HL-60 (cell line): ENCODE measurements around the gene ADAMTS4.

Source experiments
- CTCF ChIP-seq: IDR thresholded peaks from one replicate; pipeline ENCODE4 v1.5.1; 2011; ENCODE audit warnings: low read length, control low read depth, inconsistent platforms; ENCODE audit not compliant: insufficient read depth
- POLR2AphosphoS5 ChIP-seq: IDR thresholded peaks from 2 replicates; pipeline ENCODE4 v1.6.1; 2012; ENCODE audit warnings: low read depth

- no peak for TF ChIP-seq CTCF
- TF ChIP-seq POLR2AphosphoS5, result no peak
Measured at GRCh38 chr1:161177936-161178244, 21.0 kb downstream of the ADAMTS4 start.
